Fibroblast of skin of right biceps (primary cell): ENCODE data around the gene PLEKHA8.

ENCODE experiments used
- DNase-seq: peaks from one replicate; pipeline ENCODE4 v3.0.0-alpha.2; 2013

The PLEKHA8 gene

DNA sequence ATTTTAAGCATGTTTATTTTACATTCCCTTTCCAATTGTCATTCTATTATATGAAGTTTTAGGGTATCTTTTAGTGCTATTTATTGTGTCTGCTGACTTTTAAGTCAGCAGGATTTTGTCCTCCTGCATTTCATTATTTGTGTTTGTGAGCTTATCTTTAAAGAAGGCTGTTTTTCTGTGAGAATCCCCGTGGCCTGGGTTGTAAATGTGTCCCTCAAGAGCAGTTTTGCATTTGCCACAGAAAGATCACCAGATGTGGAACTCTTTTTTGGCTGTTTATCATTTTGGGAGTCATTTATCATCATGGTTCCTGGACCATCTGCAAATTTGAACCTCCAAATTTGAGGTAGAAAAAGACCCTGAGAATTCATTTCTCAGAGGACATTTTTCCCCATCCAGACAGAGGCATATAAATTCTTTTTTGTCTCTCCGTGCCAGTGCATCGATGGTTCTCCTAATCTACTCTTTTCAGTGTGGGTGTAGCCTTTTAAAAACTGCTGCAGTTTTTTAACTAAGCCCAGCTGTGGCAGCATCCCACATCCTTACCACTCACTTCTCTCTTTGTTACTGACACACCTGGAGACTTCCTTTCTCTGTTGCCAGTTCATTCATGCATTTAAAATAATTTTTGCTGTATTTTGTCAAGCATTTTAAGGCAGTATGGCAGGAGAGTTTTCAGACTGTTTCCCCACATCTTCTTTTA is 86.5 kb downstream of the PLEKHA8 start:
- DNase-seq: no peak

DNA sequence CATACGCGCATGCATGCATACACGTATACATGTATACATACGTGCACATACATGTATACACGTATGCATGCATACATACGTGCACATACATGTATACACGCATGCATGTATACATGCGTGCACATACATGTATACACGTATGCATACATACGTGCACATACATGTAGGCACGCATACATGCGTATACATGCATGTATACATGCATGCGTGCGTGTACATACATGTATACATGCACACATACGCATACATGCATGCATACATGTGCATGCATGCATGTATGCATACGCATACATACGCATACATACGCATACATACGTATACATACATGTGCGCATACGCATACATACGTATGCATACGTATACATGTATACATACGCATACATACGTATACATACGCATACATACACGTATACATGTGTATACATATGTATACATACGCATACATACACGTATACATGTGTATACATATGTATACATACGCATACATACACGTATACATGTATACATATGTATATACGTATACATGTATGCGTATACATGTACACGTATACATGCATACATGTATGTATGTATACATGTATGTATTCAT is 87.6 kb downstream of the PLEKHA8 start:
- DNase-seq: no peak

DNA sequence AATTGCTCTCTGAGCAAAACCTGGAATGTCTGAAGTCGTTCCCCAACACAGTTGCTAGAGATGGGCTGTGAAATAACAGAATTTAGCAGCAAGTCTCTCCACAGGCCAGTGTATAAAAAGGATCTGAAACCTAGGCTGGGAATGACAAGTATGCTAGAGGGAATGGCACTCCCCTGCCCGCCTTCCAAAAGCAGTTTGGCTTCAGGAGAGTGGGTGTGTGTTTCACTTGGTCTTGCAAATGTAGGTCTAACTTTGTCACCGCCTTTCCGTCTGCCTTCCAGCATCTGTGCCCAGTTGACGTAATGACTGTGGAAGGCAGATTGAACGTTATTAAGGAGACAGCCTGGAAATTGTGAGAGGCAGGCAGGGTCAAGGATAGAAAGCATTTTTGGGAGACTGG is 88.6 kb downstream of the PLEKHA8 start:
- DNase-seq: peak; percentile 54

DNA sequence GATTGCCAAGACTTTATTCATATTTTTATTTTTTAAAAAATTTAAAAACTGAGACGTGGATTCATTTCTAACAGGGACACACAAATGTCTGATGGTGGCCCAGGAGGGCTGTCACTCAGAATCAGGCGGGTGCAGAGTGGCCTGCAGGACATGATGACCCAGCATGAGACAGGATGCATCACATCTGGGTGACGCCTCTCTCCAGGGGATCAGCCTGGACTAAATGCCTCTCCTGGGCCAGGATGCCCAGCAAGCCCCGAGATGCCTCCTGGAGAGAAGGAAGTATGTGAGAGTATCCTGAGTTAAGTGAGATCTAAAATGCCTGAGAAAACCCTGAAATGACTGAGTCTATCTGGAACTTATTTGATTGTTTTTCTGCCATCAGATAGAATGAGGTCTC is 89.7 kb downstream of the PLEKHA8 start:
- no peak for DNase-seq

DNA sequence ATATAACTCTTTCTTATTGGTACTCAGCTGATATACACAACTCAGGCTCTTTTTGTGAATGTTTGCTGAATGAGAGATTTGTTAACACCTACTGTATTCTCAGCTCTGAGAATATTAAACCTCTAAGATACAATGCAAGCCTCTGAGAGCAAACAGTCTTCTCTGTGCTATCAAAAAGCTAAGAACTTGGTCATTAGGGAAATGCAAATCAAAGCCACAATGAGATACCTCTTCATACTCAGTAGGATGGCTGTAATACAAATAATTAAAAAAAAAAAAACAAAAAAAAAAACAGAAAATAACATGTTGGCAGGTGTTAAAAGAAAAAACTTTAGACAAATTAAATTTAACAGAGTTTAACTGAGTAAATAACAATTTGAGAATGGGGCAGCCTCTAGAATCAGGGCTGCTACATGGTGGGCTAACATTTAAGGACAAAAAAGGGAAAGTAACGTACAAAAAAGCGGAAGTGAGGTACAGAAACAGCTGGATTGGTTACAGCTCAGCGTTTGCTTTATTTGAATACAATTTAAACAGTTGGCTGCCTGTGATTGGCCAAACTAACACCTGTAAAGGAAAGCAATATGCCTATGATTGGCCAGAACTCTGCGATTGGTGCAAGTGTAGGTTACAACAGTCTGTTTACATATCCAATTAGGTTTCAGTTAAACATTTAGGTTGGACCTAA is 91.8 kb downstream of the PLEKHA8 start:
- no peak for DNase-seq

DNA sequence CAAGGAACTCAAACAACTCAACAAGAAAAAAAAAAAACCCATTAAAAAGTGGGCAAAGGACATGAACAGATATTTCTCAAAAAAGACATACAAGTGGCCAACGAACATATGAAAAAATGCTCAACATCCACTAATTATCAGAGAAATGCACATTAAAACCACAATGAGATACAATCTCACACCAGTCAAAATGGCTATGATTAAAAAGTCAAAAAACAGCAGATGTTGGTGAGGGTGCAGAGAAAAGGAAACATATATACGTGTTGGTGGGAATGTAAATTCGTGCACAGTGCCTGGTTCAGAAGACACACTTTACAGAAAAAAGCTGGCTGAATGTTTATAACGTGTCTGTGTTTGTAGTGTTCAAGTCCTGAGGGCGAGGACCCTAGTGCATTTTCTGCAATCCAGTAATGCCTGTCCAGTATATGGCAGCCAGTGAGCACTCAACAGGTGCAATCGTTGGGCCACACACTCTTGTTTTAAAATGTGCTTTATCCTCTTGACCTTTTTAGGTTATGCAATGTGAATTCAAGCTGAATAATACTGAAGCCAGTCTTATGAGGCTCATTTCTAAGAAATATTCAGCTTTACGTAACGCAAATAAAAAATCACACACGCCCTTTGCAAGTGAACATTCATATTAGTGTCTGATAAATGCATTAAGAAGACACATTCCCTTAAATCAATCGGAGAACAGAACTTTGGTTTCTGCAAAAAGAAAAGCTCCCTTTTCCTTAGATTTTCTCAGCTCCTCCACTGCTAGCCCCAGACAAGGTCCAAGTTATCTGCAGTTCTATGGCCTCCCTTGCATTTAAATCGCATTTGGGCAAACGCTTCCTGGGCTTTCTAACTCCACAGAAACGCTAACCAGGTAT is 105.8 kb downstream of the PLEKHA8 start:
- no peak for DNase-seq

DNA sequence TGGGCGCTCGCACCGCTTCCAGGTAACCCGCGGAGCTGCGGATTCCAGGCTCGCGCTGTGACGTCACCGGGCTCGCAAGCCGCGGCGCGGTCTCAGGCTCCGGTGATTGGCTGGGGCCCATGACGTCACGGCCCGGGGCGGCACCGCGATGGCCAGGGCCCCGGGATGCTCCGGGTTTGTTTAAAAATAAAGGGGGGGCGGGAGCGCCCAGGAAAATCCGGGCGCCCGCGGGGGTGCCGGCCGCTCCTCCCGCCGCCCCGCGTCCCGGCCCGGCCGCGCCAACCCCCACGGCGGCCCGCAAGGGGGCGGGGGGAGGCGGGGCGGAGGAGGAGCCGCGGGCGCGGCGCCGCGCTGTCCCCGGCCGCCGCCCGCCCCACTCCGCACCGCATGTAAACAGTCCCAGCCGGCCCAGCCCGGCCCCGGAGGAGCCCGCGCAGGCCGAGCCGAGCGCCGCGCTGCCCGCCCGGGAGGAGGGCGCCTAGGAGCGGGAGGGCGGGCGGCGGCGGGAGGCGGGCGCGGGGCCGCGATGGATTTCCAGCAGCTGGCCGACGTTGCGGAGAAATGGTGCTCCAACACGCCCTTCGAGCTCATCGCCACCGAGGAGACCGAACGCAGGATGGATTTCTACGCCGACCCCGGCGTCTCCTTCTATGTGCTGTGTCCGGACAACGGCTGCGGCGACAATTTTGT is 106.5 kb downstream of the PLEKHA8 start, which contains the start of gene MTURN:
TSS of gene MTURN (plus strand) at position 376 of the 690 bp plus-strand sequence. CDS start at position 527, 151 bp downstream.
- peak; percentile 83 for DNase-seq

DNA sequence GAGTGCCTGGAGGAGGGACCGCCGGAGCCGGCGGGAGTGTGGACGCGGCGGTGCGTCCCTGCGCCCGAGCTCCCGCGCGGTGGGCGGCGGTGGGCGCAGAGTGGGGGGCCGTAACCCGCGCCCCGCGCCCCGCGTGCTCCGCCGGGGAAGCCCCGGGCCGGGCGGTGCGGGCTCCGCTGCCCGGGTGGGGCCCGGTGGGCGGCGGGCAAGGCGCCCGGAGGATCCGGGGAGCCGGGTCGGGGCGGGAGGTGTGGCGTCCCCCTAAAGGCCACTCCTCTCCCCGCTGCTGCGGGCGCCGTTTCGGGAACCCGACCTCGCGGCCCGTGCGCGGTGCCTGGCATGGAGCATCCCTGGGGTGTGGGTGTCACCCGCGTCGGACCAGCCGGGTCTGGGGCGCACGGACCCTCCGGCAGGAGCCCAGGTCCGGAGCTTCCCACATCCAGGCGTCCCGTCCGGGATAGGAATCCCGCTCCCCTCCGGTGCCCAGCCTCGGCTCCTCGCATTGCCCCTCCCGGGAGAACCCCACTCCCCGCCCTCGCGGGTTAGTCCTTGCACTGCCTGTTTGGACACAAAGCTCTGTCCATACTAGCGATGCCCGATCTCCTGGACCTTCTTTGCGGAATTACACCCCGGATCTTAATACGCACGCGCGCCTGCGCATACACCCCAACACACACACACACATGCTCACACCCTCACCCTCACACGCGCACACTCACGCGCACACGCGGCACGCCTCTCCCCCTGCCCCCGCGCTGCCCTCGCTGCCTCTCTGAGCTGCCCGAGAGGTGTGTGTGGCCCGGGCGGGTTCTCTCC is 107.3 kb downstream of the PLEKHA8 start:
- peak; percentile 60 for DNase-seq

DNA sequence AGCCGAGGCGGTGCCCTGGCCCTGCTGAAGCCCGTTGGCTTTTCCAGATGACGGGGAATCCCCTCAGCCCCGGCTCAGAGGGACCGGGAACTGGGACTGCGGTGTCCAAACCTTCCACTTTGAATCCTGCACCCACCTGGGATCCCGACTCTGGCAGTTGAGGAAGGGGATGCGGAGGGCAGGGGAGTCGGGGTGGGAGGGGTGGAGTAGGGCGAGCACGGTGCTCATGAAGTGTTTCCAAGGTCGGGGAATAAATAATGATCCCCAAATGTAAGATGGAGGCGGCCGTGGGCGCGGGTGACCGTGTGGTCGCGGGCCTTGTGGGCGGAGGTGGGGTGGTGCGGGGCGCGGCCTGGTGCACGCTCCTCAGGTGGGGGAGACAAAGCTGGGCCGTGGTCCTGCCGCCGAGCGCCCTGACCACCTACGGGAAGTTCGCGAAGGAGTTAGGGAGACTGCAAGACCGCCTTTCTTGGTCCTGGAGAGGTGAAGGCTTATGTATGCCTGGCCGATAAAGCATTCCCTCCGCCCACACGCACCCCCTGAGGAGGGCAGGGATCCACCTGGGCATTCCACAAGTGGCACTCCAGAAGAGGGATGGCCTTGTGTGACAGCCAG is 108.0 kb downstream of the PLEKHA8 start:
- DNase-seq: no peak

DNA sequence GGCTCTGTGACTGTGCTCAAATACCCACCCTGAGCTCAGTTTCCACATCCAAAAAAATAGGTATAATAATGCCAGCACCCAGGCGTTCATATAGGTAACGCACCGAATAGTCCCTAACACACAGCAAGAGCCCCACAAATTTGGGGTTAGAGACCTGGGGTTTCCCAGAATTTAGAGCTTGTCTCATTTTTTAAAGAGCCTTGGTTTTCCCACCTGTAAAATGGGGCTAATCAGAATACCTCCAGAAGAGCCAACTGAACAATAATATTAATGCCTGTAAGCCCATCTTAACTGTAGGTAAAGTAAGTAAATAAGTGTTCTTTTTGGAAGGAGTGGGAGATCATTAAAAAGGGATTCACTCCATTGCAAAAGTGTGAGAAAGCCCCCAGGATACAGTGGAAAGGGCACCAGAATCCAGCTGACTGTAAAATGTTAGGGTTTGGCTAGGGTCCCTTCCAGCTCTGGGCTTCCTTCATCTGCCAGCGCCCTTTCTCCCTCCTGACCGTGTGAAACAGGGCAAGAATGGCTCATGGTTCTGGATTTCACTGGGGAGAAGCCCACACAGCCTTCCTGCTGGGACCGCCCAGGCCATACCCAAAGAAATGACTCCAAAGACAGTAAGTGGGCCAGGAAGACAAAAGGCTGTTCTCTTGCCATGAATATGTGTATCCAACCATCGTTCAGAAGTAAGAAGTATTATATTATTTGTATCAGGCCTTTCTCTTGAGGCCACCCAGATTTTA is 108.7 kb downstream of the PLEKHA8 start:
- no peak for DNase-seq

DNA sequence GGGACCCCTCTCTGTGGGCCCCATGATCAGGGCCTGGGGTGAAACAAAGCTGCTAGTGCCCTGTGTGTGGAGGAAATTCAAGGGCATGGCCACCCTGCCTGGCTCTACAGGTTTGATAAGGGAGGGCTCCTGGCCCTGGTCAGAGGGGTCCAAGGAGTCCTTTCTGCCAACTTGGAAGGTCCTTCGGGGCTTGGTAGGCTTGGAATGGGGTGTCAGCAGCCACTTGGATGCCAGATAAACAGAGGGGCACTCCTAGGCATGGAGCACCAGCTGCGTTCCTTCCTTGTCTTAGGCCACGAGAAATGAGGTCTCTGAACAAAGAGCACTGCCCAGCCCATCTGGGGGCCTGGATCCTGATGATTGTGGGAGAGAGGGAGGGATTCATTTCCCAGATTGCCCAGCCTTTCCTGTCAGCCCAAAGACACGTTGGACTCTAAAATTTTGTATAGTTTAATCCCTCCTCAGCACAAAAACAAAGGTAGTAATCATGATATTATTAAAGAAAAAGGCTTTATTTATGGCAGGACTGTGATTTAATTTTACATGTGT is 111.7 kb downstream of the PLEKHA8 start:
- DNase-seq: no peak

DNA sequence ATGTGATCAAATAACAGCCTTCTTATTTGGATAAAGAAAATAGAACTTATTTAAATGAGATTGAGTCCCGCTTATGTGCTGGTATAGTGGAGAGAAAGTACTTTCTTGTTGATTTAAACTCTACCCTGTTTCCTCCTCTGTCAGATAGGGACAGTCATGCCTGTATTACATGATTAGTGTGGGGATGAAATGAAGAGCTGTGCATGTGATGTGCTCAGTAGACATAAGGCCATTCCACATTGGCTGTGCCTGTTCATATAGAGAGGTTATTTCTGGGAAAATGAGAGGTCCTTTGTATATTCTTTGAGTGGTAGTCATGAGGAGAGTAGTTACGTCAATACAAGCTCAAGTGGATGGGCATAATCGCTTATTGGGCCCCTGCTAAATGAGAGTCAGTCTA is 112.2 kb downstream of the PLEKHA8 start:
- DNase-seq: no peak

DNA sequence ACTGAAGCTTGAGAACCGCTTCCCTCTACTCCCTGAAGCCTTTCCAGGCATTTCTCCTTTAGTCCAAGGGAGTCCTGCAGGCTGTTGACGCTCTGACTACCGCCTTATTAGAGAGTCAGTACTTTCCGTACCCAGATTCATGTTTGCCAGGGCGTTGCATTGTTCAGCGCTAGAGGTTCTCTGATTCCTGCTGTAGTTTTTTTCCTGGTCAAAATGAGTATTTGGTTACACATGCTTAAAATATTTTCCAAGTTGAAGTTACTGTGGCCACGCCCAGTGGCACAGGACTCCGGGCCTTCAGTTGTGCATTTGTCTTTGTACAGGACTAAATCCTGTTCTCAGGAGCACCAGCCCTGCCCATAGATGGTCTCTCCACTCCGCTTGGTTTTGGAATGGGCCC is 114.5 kb downstream of the PLEKHA8 start:
- peak; percentile 60 for DNase-seq

DNA sequence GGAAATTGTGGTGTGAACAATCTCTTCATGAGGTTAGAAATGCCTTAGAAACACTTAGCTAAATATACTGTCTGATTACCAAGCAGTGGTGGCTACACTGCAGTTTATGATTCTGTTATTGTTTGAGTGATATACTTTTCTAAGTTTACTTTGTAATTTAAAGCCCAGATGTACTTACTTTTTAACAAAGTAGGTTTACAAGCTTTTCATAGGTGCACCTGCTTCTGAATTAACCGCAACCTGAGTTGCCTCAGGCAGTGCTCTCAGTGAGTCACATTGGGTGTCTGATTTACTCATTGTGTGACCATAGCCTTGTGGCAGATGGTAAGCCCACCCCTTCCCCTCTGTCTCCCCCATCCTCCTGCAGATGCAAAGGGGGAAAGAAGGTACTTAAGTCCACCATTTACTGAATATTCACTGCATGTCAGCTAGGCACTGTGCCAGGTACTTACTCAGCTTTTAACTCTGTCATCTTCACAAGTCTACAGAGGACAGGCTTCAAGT is 115.6 kb downstream of the PLEKHA8 start:
- peak; percentile 45 for DNase-seq

DNA sequence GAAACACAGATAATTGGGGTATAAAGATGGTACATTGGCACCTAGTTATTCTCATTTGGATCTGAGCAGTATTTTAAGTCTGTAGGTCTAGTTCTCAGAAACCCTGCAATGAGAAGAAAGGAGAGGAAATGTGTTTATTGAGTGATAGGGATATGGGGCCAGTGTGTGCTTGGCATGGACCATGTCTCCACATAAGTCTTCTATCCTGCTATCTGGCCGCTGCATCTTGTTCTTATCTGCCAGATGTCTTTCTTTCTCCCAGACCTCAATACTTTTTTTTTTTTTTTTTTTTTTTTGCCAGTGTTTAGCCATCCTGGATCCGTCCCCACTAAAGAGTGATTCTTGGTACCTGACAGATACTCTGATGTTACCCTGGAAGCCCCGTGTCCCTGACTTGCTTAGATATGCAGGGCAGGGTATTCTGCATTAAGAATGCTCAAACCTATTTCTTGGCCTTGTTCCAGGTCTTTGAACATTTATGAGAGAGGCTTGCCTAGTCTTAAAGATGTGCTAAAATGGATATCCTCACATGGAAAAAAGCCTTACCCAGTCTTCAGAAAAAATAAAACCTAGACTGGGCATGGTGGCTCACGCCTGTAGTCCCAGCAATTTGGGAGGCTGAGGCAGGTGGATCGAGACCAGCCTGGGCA is 116.6 kb downstream of the PLEKHA8 start:
- DNase-seq: no peak

DNA sequence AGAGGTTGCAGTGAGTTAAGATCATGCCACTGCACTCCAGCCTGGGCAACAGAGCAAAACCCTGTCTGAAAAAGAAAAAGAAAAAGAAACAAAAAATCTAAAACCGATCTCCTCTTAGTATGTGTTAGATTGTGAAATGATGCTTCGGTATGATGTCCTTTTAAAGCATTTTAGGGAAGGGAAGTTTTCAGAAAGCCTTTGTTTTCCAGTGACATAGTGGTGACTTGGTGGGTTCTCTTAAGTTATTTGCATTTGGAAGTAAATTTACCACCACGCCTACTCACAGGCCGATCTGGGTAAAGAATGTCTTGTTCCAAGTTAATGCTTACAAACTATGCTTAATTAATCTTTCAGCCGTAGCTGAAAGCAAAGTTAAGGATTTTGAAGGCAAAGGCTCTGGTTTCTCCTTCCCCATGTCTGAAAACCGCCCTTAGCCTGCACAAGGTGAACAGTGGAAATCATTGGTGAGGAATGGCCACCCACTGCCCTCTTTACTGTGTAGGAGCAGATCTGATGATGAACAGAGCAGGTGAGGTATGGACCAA is 117.3 kb downstream of the PLEKHA8 start:
- DNase-seq: no peak

DNA sequence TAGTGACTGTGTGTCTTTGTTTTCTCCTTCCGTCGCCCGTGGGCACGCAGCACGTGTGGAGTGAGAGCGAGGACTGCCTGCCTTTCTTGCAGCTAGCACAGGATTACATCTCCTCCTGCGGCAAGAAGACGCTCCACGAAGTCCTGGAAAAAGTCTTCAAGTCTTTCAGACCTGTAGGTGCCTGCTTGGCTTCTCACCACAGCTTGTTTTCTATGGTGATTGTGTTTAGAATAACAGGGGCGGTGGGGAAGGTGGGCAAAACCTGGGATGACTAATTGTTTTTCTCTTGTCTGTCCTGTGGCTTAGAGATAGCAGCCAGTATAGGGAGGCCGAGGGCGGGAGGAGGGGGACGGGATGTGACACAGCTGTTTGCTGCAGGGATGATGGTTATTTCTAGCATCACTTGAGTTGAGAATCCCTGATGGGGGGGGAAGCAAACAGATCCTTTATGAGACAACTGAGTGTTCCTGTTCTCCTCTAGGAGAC is 118.0 kb downstream of the PLEKHA8 start:
- peak; percentile 7 for DNase-seq

DNA sequence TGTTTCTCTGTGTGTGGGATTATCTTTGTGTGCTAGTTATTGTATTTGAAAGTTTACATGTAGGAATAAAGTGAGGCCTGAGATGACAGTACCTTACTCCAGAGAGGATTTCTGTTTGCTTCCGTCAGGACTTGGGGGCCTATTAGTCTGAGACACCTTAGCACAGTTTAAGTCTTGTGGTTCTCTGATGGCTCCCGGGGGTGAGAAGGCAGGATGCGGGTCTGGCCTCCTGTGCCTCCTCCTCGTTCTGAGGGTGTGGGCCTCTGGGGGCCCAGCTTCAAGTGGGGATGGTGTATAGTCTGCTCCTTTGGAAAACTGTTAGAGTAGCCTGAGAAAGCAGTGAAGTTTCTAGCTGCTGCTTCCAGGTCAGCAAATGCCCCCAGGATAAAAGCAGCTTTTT is 119.0 kb downstream of the PLEKHA8 start:
- no peak for DNase-seq

DNA sequence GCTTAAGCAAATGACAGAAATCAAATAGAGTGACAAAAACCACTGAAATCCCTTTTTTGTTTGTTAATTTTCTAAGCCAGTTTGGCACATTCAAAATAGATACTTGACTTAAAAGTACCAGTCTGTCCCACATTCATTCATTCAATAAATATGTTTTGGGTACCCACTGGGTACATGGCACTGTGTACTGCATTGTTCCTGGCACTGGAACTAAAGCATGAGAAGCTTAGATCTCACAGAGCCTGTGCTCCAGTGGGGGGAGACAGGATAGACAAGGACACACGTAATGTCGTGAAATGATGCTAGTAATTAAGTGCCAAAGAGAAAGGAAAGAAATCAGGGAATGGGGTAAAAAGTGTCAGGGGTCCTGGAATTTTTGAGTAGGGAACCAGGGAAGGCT is 119.6 kb downstream of the PLEKHA8 start:
- DNase-seq: no peak
